ENCODE measurements around the gene DPYD. TPM values are rescaled to one million over a fixed set of nuclear protein-coding genes. Genes with fewer than 3 reads are reported as not detected.

Gene DPYD
- total and polyA plus RNA-seq, 9 donors, result 17.2 to 45.9 (median 38.7) TPM

- peaks cover 1% of the 10 kb centered on the region for H3K4me1 ChIP-seq (ENCODE audit: insufficient read depth)
- H3K27ac ChIP-seq, result no peak overlapping the region
- no peaks in the 10 kb centered on the region for H3K9me3 ChIP-seq
- no peak for TF ChIP-seq EP300 (IDR thresholded peaks at IDR 0.05)
- no peak for TF ChIP-seq POLR2A (IDR thresholded peaks at IDR 0.05)
- TF ChIP-seq, protein P1, sequence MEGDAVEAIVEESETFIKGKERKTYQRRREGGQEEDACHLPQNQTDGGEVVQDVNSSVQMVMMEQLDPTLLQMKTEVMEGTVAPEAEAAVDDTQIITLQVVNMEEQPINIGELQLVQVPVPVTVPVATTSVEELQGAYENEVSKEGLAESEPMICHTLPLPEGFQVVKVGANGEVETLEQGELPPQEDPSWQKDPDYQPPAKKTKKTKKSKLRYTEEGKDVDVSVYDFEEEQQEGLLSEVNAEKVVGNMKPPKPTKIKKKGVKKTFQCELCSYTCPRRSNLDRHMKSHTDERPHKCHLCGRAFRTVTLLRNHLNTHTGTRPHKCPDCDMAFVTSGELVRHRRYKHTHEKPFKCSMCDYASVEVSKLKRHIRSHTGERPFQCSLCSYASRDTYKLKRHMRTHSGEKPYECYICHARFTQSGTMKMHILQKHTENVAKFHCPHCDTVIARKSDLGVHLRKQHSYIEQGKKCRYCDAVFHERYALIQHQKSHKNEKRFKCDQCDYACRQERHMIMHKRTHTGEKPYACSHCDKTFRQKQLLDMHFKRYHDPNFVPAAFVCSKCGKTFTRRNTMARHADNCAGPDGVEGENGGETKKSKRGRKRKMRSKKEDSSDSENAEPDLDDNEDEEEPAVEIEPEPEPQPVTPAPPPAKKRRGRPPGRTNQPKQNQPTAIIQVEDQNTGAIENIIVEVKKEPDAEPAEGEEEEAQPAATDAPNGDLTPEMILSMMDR (IDR thresholded peaks at IDR 0.05), result no peak
- H3K27me3 ChIP-seq, result no peaks in the 10 kb centered on the region
- no peak overlapping the region for H3K4me3 ChIP-seq
- intact Hi-C loops (cut with DNase I), result no loop called here
- H3K36me3 ChIP-seq, result no peaks in the 10 kb centered on the region
- WGBS, 3 donors, result 88 to 96% (median 91%) methylated on average over 4 of the region's 4 CpGs
- DNase-seq, result no peak
Observed at GRCh38 chr1:97792655-97793054, 128.2 kb downstream of the DPYD start.

- H3K27ac ChIP-seq, result no peak overlapping the region
- H3K4me3 ChIP-seq, result no peak overlapping the region
- no peaks in the 10 kb centered on the region for H3K36me3 ChIP-seq
- H3K9me3 ChIP-seq, result no peaks in the 10 kb centered on the region
- TF ChIP-seq EP300 (IDR thresholded peaks at IDR 0.05) (no peak), POLR2A (IDR thresholded peaks at IDR 0.05) (no peak)
- TF ChIP-seq, protein P1 (IDR thresholded peaks at IDR 0.05), result no peak
- no peak for DNase-seq
- no peaks in the 10 kb centered on the region for H3K4me1 ChIP-seq (ENCODE audit: insufficient read depth)
- intact Hi-C loops (cut with DNase I), result no loop called here
- no peaks in the 10 kb centered on the region for H3K27me3 ChIP-seq
Observed at GRCh38 chr1:97791251-97791650, 129.6 kb downstream of the DPYD start.

DNA sequence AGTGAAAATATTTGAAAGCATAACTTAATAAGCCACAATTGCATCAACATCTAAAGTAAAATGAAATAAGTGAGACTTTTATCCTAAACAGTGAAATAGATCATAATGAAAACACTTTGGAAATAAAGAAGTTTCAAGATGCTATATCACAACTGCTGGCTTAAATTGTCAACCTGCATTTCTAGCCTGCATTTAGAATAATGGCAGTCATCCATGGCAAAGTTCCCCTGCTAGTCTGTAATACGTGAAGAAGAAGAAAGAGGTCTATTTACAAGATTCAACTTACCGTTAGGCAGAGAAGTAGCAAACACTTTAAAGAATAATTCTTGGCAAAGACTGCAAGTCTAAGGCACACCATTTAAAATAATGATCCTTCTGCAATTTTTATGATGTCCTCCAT is 133.6 kb downstream of the DPYD start:
- Histone ChIP-seq H3K27me3 (no peaks in the 10 kb centered on the region), H3K4me3 (no peak overlapping the region), H3K36me3 (no peaks in the 10 kb centered on the region), H3K9me3 (no peaks in the 10 kb centered on the region), H3K4me1 (ENCODE audit: insufficient read depth) (no peaks in the 10 kb centered on the region), H3K27ac (no peak overlapping the region)
- intact Hi-C loops (cut with DNase I), result no loop called here
- 69 to 75% (median 72%) methylated on average over 2 of the region's 2 CpGs for WGBS, 3 donors
- no peak for DNase-seq
- TF ChIP-seq POLR2A (IDR thresholded peaks at IDR 0.05), result no peak
- TF ChIP-seq EP300 (IDR thresholded peaks at IDR 0.05), result no peak

GRCh38 chr1:97784661-97785060 is 136.2 kb downstream of the DPYD start:
- intact Hi-C loops (cut with DNase I), result no loop called here
- no peak overlapping the region for H3K27ac ChIP-seq
- DNase-seq, result no peak
- no peaks in the 10 kb centered on the region for H3K9me3 ChIP-seq
- H3K36me3 ChIP-seq, result no peaks in the 10 kb centered on the region
- H3K4me1 ChIP-seq (ENCODE audit: insufficient read depth), result no peaks in the 10 kb centered on the region
- H3K27me3 ChIP-seq, result no peaks in the 10 kb centered on the region
- TF ChIP-seq POLR2A (IDR thresholded peaks at IDR 0.05) (no peak), EP300 (IDR thresholded peaks at IDR 0.05) (no peak)
- TF ChIP-seq, protein P1 (IDR thresholded peaks at IDR 0.05), result no peak
- no peak overlapping the region for H3K4me3 ChIP-seq

DNA sequence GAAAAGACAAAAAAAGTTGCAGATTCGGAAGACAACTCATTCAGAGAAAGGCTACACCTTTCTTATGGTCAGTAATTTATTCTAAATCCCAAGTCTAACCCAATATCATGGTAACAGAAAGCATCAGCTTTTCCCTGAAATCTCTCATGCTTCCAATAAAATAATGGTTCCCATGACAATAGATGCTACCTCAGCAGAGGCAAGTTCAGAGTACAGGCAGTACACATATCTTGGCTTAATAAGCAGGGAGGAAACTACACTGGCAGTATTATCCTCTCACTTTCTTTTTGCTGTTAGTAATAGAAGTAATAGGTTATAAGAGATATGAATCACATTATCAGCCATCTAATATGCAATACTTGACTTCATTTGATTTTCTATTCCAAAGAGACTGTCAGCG is 137.1 kb downstream of the DPYD start:
- Histone ChIP-seq H3K4me3 (no peak overlapping the region), H3K27me3 (no peaks in the 10 kb centered on the region), H3K4me1 (ENCODE audit: insufficient read depth) (no peaks in the 10 kb centered on the region), H3K36me3 (no peaks in the 10 kb centered on the region), H3K9me3 (no peaks in the 10 kb centered on the region), H3K27ac (no peak overlapping the region)
- intact Hi-C loops (cut with DNase I), result no loop called here
- DNase-seq, result no peak
- TF ChIP-seq POLR2A (IDR thresholded peaks at IDR 0.05) (no peak), EP300 (IDR thresholded peaks at IDR 0.05) (no peak)
- TF ChIP-seq, protein P1 (IDR thresholded peaks at IDR 0.05), result no peak
- 92 to 98% (median 98%) methylated on average over 2 of the region's 2 CpGs for WGBS, 3 donors

Measured in ovary (tissue), 9 donors.